ENCODE measurements around the gene RNPEPL1. TPM values are rescaled to one million over a fixed set of nuclear protein-coding genes. Genes with fewer than 3 reads are reported as not detected.

The RNPEPL1 gene
- total RNA-seq, 3 donors from 2014 or later (not counting 1 experiment from before 2014, with no cell fraction given): 145 to 167 (median 164) TPM

GRCh38 chr2:240557101-240557751 lies 11.1 kb upstream of the RNPEPL1 start:
- Histone ChIP-seq H3K9me3 (ENCODE audit: control insufficient read depth, insufficient read depth, low read length) (no peaks in the 10 kb centered on the region), H3K27me3 (ENCODE audit: control insufficient read depth, insufficient read depth, low read length) (no peaks in the 10 kb centered on the region), H3K27ac (ENCODE audit: low read length) (no peak overlapping the region), H3K4me3 (ENCODE audit: low read length) (no peak overlapping the region), H3K4me1 (ENCODE audit: control insufficient read depth, insufficient read depth, low read length) (peaks cover 46% of the 10 kb centered on the region), H3K36me3 (ENCODE audit: control insufficient read depth, insufficient read depth, low read length) (peaks cover 23% of the 10 kb centered on the region)
- peaks cover 36 to 57% of the 10 kb centered on the region in 2 donors for H3K4me1 Mint-ChIP-seq
- no peaks in the 10 kb centered on the region for H3K9me3 Mint-ChIP-seq
- H3K27me3 Mint-ChIP-seq (ENCODE audit: low read depth in 2 of 2): no peaks in the 10 kb centered on the region
- intact Hi-C loops (cut with micrococcal nuclease): no loop called here
- TF ChIP-seq, protein P1, sequence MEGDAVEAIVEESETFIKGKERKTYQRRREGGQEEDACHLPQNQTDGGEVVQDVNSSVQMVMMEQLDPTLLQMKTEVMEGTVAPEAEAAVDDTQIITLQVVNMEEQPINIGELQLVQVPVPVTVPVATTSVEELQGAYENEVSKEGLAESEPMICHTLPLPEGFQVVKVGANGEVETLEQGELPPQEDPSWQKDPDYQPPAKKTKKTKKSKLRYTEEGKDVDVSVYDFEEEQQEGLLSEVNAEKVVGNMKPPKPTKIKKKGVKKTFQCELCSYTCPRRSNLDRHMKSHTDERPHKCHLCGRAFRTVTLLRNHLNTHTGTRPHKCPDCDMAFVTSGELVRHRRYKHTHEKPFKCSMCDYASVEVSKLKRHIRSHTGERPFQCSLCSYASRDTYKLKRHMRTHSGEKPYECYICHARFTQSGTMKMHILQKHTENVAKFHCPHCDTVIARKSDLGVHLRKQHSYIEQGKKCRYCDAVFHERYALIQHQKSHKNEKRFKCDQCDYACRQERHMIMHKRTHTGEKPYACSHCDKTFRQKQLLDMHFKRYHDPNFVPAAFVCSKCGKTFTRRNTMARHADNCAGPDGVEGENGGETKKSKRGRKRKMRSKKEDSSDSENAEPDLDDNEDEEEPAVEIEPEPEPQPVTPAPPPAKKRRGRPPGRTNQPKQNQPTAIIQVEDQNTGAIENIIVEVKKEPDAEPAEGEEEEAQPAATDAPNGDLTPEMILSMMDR (IDR thresholded peaks at IDR 0.05): peak; percentile 8
- WGBS (ENCODE audit: insufficient coverage): 51% methylated on average over 51 of the region's 51 CpGs
- peak overlapping the region in 1 of 2 donors; percentile 45 for H3K27ac Mint-ChIP-seq
- H3K36me3 Mint-ChIP-seq: no peaks in the 10 kb centered on the region
- peak overlapping the region; percentile 58 for H3K4me3 Mint-ChIP-seq
- DNase-seq: peak in 1 of 2 donors; percentile 19
- ATAC-seq: no peak

GRCh38 chr2:240557808-240558207 lies 10.5 kb upstream of the RNPEPL1 start, which contains the start of gene ANKMY1:
Gene ANKMY1, minus strand, starts transcription at chr2:240557988. Its CDS starts 653 bp downstream, at chr2:240557335.
- intact Hi-C loops (cut with micrococcal nuclease): no loop called here
- Mint-ChIP-seq H3K9me3 (no peaks in the 10 kb centered on the region), H3K36me3 (no peaks in the 10 kb centered on the region), H3K27me3 (ENCODE audit: low read depth in 2 of 2) (no peaks in the 10 kb centered on the region), H3K27ac (peak within 1 kb of the TSS; percentile 52 to 99), H3K4me1 (peaks cover 36 to 63% of the 10 kb centered on the region in 2 donors), H3K4me3 (peak within 1 kb of the TSS; percentile 71)
- WGBS (ENCODE audit: insufficient coverage): 14% methylated on average over 47 of the region's 47 CpGs
- peaks cover 18% of the 10 kb centered on the region for H3K36me3 ChIP-seq (ENCODE audit: control insufficient read depth, insufficient read depth, low read length)
- DNase-seq: peak in 1 of 2 donors; percentile 78
- TF ChIP-seq, protein P1 (IDR thresholded peaks at IDR 0.05): no peak
- no peak within 1 kb of the TSS for H3K4me3 ChIP-seq (ENCODE audit: low read length)
- peaks cover 49% of the 10 kb centered on the region for H3K4me1 ChIP-seq (ENCODE audit: control insufficient read depth, insufficient read depth, low read length)
- H3K27me3 ChIP-seq (ENCODE audit: control insufficient read depth, insufficient read depth, low read length): no peaks in the 10 kb centered on the region
- no peak within 1 kb of the TSS for H3K27ac ChIP-seq (ENCODE audit: low read length)
- ATAC-seq: no peak
- no peaks in the 10 kb centered on the region for H3K9me3 ChIP-seq (ENCODE audit: control insufficient read depth, insufficient read depth, low read length)

DNA sequence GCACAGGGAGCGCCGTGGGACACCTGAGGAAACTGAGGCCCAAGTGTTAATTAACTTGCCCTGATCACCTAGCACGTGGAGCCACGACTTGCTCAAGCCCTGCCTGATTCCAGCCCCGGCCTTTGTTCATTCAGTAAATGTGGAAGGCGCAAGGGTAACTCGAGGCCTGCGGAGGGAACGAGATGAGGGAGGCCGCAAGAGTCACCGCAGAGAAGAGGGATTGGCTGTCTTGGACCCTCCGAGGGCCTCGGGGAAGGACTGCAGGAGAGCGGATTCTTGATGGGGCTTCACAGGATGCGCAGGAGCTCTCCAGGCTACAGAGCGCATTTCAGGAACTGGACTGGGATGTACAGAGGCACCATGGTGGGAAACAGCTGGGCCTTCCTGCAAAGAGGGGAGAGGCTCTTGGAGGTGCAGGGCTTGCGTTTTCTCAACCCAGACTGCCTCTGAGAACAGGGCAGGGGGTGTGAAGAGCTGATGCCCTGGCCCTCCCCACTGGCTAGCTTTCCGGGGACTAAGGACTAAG lies 10.0 kb upstream of the RNPEPL1 start:
- WGBS (ENCODE audit: insufficient coverage): 89% methylated on average over 18 of the region's 18 CpGs
- H3K4me3 ChIP-seq (ENCODE audit: low read length): no peak overlapping the region
- peaks cover 36 to 65% of the 10 kb centered on the region in 2 donors for H3K4me1 Mint-ChIP-seq
- peak overlapping the region; percentile 45 to 99 for H3K27ac Mint-ChIP-seq
- no peak for ATAC-seq
- intact Hi-C loops (cut with micrococcal nuclease): no loop called here
- no peaks in the 10 kb centered on the region for H3K27me3 ChIP-seq (ENCODE audit: control insufficient read depth, insufficient read depth, low read length)
- H3K9me3 Mint-ChIP-seq: no peaks in the 10 kb centered on the region
- H3K36me3 ChIP-seq (ENCODE audit: control insufficient read depth, insufficient read depth, low read length): peaks cover 15% of the 10 kb centered on the region
- TF ChIP-seq, protein P1 (IDR thresholded peaks at IDR 0.05): no peak
- H3K27me3 Mint-ChIP-seq (ENCODE audit: low read depth in 2 of 2): no peaks in the 10 kb centered on the region
- H3K9me3 ChIP-seq (ENCODE audit: control insufficient read depth, insufficient read depth, low read length): no peaks in the 10 kb centered on the region
- H3K4me1 ChIP-seq (ENCODE audit: control insufficient read depth, insufficient read depth, low read length): peaks cover 54% of the 10 kb centered on the region
- H3K27ac ChIP-seq (ENCODE audit: low read length): no peak overlapping the region
- peak in 1 of 2 donors; percentile 8 for DNase-seq
- H3K36me3 Mint-ChIP-seq: no peaks in the 10 kb centered on the region
- H3K4me3 Mint-ChIP-seq: peak overlapping the region; percentile 54
